Mononuclear cell (primary cell): ENCODE measurements around the gene WFDC5. TPM values are rescaled to one million over a fixed set of nuclear protein-coding genes. Genes with fewer than 3 reads are reported as not detected.

Source experiments
- H3K27me3 ChIP-seq: 2 replicates; pipeline ENCODE4 v1.6.0; 2011; ENCODE audit warnings: low read length, control low read depth; ENCODE audit not compliant: insufficient read depth
- H3K4me1 ChIP-seq: 2 replicates; pipeline ENCODE4 v1.5.1; 2011; ENCODE audit warnings: mild to moderate bottlenecking, low read length, control low read depth; ENCODE audit not compliant: insufficient read depth
- H3K4me3 ChIP-seq: 2 replicates; pipeline ENCODE4 v1.5.1; 2011; ENCODE audit warnings: mild to moderate bottlenecking, low read length, moderate library complexity
- H3K9me3 ChIP-seq: 2 replicates; pipeline ENCODE4 v1.5.1; 2011; ENCODE audit warnings: low read depth, mild to moderate bottlenecking, control low read depth, low read length
- total RNA-seq: library from RNA; depleted of rRNA; stranded (reverse); fragments of >200 nt; gene quantifications from one replicate; pipeline ENCODE4 v1.2.3, GENCODE V29; 2012

The WFDC5 gene
- total RNA-seq, 1 donor: not detected

GRCh38 chr20:45087097-45087790 is 27.7 kb downstream of the WFDC5 start:
- H3K9me3 ChIP-seq: no peaks in the 10 kb centered on the region
- no peaks in the 10 kb centered on the region for H3K27me3 ChIP-seq
- H3K4me1 ChIP-seq: peaks cover 2% of the 10 kb centered on the region
- H3K4me3 ChIP-seq: no peak overlapping the region

- peaks cover 2% of the 10 kb centered on the region for H3K4me1 ChIP-seq
- no peak overlapping the region for H3K4me3 ChIP-seq
- no peaks in the 10 kb centered on the region for H3K27me3 ChIP-seq
- H3K9me3 ChIP-seq: no peaks in the 10 kb centered on the region
These were observed 29.1 kb downstream of the WFDC5 start for GRCh38 chr20:45085867-45086266.

GRCh38 chr20:45085289-45085688 is 29.7 kb downstream of the WFDC5 start:
- Histone ChIP-seq H3K4me1 (peaks cover 2% of the 10 kb centered on the region), H3K9me3 (no peaks in the 10 kb centered on the region), H3K27me3 (no peaks in the 10 kb centered on the region), H3K4me3 (no peak overlapping the region)

- H3K9me3 ChIP-seq: no peaks in the 10 kb centered on the region
- H3K27me3 ChIP-seq: no peaks in the 10 kb centered on the region
- peaks cover 2% of the 10 kb centered on the region for H3K4me1 ChIP-seq
- no peak overlapping the region for H3K4me3 ChIP-seq
These were observed 31.8 kb downstream of the WFDC5 start for GRCh38 chr20:45083127-45083526.

GRCh38 chr20:45082468-45082867 is 32.5 kb downstream of the WFDC5 start:
- Histone ChIP-seq H3K9me3 (no peaks in the 10 kb centered on the region), H3K4me3 (no peak overlapping the region), H3K4me1 (peaks cover under 1% of the 10 kb centered on the region), H3K27me3 (no peaks in the 10 kb centered on the region)

GRCh38 chr20:45080867-45081624 is 33.9 kb downstream of the WFDC5 start:
- Histone ChIP-seq H3K27me3 (no peaks in the 10 kb centered on the region), H3K9me3 (no peaks in the 10 kb centered on the region), H3K4me1 (no peaks in the 10 kb centered on the region), H3K4me3 (no peak overlapping the region)

- H3K4me1 ChIP-seq: no peaks in the 10 kb centered on the region
- no peak overlapping the region for H3K4me3 ChIP-seq
- no peaks in the 10 kb centered on the region for H3K27me3 ChIP-seq
- no peaks in the 10 kb centered on the region for H3K9me3 ChIP-seq
These were observed 37.4 kb downstream of the WFDC5 start for GRCh38 chr20:45077559-45077958.

- no peak overlapping the region for H3K4me3 ChIP-seq
- no peaks in the 10 kb centered on the region for H3K9me3 ChIP-seq
- H3K27me3 ChIP-seq: no peaks in the 10 kb centered on the region
- no peaks in the 10 kb centered on the region for H3K4me1 ChIP-seq
These were observed 41.8 kb downstream of the WFDC5 start for GRCh38 chr20:45073221-45073620.

- Histone ChIP-seq H3K4me1 (no peaks in the 10 kb centered on the region), H3K4me3 (no peak overlapping the region), H3K9me3 (no peaks in the 10 kb centered on the region), H3K27me3 (no peaks in the 10 kb centered on the region)
These were observed 42.9 kb downstream of the WFDC5 start for GRCh38 chr20:45072066-45072465.

GRCh38 chr20:45070932-45071632 is 43.9 kb downstream of the WFDC5 start:
- Histone ChIP-seq H3K4me3 (no peak overlapping the region), H3K9me3 (no peaks in the 10 kb centered on the region), H3K4me1 (no peaks in the 10 kb centered on the region), H3K27me3 (no peaks in the 10 kb centered on the region)

GRCh38 chr20:45069261-45069660 is 45.7 kb downstream of the WFDC5 start:
- H3K4me3 ChIP-seq: no peak overlapping the region
- H3K9me3 ChIP-seq: no peaks in the 10 kb centered on the region
- peaks cover 4% of the 10 kb centered on the region for H3K4me1 ChIP-seq
- no peaks in the 10 kb centered on the region for H3K27me3 ChIP-seq

- peaks cover 4% of the 10 kb centered on the region for H3K4me1 ChIP-seq
- no peak overlapping the region for H3K4me3 ChIP-seq
- H3K9me3 ChIP-seq: no peaks in the 10 kb centered on the region
- no peaks in the 10 kb centered on the region for H3K27me3 ChIP-seq
These were observed 47.4 kb downstream of the WFDC5 start for GRCh38 chr20:45067558-45067957.

- Histone ChIP-seq H3K27me3 (no peaks in the 10 kb centered on the region), H3K4me1 (peaks cover 4% of the 10 kb centered on the region), H3K9me3 (no peaks in the 10 kb centered on the region), H3K4me3 (no peak overlapping the region)
These were observed 47.9 kb downstream of the WFDC5 start for GRCh38 chr20:45067087-45067486.

GRCh38 chr20:45066372-45066771 is 48.6 kb downstream of the WFDC5 start:
- no peak overlapping the region for H3K4me3 ChIP-seq
- H3K27me3 ChIP-seq: no peaks in the 10 kb centered on the region
- peaks cover 4% of the 10 kb centered on the region for H3K4me1 ChIP-seq
- no peaks in the 10 kb centered on the region for H3K9me3 ChIP-seq

GRCh38 chr20:45064812-45065211 is 50.2 kb downstream of the WFDC5 start:
- Histone ChIP-seq H3K4me1 (peaks cover 4% of the 10 kb centered on the region), H3K9me3 (no peaks in the 10 kb centered on the region), H3K27me3 (no peaks in the 10 kb centered on the region), H3K4me3 (no peak overlapping the region)
